ENCODE data around the gene TRAPPC12.
"Not testable (repeated sequence)": the region's sequence is repeated elsewhere in the genome, so short reads cannot be mapped to it uniquely, and the experiment has no call there.

GRCh38 chr2:3448441-3448911 is 69.0 kb downstream of the TRAPPC12 start:
- not testable (repeated sequence) for TF ChIP-seq CTCF, EP300 (IDR thresholded peaks at IDR 0.05)

Measured in tibial nerve (tissue), 4 donors.